Measurements from ENCODE around the gene HAPSTR1. TPM values are rescaled to one million over a fixed set of nuclear protein-coding genes. Genes with fewer than 3 reads are reported as not detected.
A peak's percentile ranks its signal among the peaks of the same experiment; 100 is the strongest.

The HAPSTR1 gene
- total and polyA plus RNA-seq, 2 of the 13 experiments (the other 11 are each of a cell fraction or from before 2014, with no cell fraction given), result 25.2 to 83.2 TPM

GRCh38 chr16:9090960-9091866 is at the start of gene HAPSTR1 (continued):
- TF ChIP-seq ZNF142 (CRISPR knock-in tag; IDR thresholded peaks at IDR 0.05) (no peak; the same call in 1 of the 2 replicates), PHF8 (CRISPR knock-in tag; IDR thresholded peaks at IDR 0.05) (peak; percentile 96), MYNN (CRISPR knock-in tag; IDR thresholded peaks at IDR 0.05; ENCODE audit: low read depth) (no peak), ZKSCAN1 (IDR thresholded peaks at IDR 0.05; ENCODE audit: low read length) (0 out of 2 replicates have a peak, but pooled peaks have one; percentile 58), ZNF768 (CRISPR knock-in tag; IDR thresholded peaks at IDR 0.05) (peak; percentile 82), NPAS2 (CRISPR knock-in tag; IDR thresholded peaks at IDR 0.05; ENCODE audit: borderline replicate concordance) (no peak), KLF11 (CRISPR knock-in tag; IDR thresholded peaks at IDR 0.05) (peak; percentile 95; the same call in 1 of the 2 replicates), MAZ (IDR thresholded peaks at IDR 0.05; ENCODE audit: borderline replicate concordance, low read depth, low read length) (peak; percentile 97), MAZ (CRISPR knock-in tag; IDR thresholded peaks at IDR 0.05; ENCODE audit: low read depth) (peak; percentile 98), RFXANK (CRISPR knock-in tag; IDR thresholded peaks at IDR 0.05) (peak; percentile 92; the same call in 1 of the 2 replicates), POGK (CRISPR knock-in tag; conservative IDR thresholded peaks at IDR 0.05) (peak; percentile 97), AKNA (CRISPR knock-in tag; IDR thresholded peaks at IDR 0.05; ENCODE audit: borderline replicate concordance) (no peak; the same call in 1 of the 2 replicates), REPIN1 (CRISPR knock-in tag; IDR thresholded peaks at IDR 0.05; ENCODE audit: borderline replicate concordance, low read depth) (peak; percentile 78), MED8 (CRISPR knock-in tag; IDR thresholded peaks at IDR 0.05; ENCODE audit: insufficient replicate concordance) (peak; percentile 65), ZBTB21 (CRISPR knock-in tag; IDR thresholded peaks at IDR 0.05) (no peak; the same call in 1 of the 2 replicates), KLF13 (CRISPR knock-in tag; IDR thresholded peaks at IDR 0.05) (peak; percentile 85; the same call in 1 of the 2 replicates)
